Glutamatergic neuron (in vitro differentiated cells): ENCODE results near the gene NADSYN1. TPM values are rescaled to one million over a fixed set of nuclear protein-coding genes. Genes with fewer than 3 reads are reported as not detected.

Experiments used
- DNase-seq: peaks from one replicate; pipeline ENCODE4 v3.0.0; 2022
- H3K27ac Mint-ChIP-seq: one replicate; pipeline ENCODE4 v1.8.0; 2020; ENCODE audit warnings: mild to moderate bottlenecking, mixed read lengths, inconsistent platforms; ENCODE audit not compliant: unreplicated experiment
- H3K27me3 Mint-ChIP-seq: one replicate; pipeline ENCODE4 v1.8.0; 2020; ENCODE audit warnings: mild to moderate bottlenecking, moderate library complexity, mixed read lengths, inconsistent platforms; ENCODE audit not compliant: unreplicated experiment
- H3K36me3 Mint-ChIP-seq: one replicate; pipeline ENCODE4 v1.8.0; 2020; ENCODE audit warnings: mild to moderate bottlenecking, mixed read lengths, inconsistent platforms; ENCODE audit not compliant: unreplicated experiment
- H3K4me1 Mint-ChIP-seq: one replicate; pipeline ENCODE4 v1.8.0; 2020; ENCODE audit warnings: mild to moderate bottlenecking, low read depth, mixed read lengths, inconsistent platforms; ENCODE audit not compliant: unreplicated experiment
- H3K4me3 Mint-ChIP-seq: one replicate; pipeline ENCODE4 v1.8.0; 2020; ENCODE audit warnings: mild to moderate bottlenecking, mixed read lengths, inconsistent platforms; ENCODE audit not compliant: unreplicated experiment
- H3K9me3 Mint-ChIP-seq: one replicate; pipeline ENCODE4 v1.8.0; 2020; ENCODE audit warnings: mild to moderate bottlenecking, moderate library complexity, mixed read lengths, inconsistent platforms; ENCODE audit not compliant: unreplicated experiment
- total RNA-seq: library from RNA; stranded (reverse); fragmentation: NEBNext Ultra II Directional; extraction: Animal tissue kit (Norgen Biotek cat#: 25700); gene quantifications from one replicate; pipeline ENCODE4 v1.2.1, GENCODE V29; 2021; ENCODE audit not compliant: unreplicated experiment
- TF ChIP-seq, protein P1 (sequence below): fragments of 200-600 bp; sonication (generic); IDR thresholded peaks from one replicate; pipeline ENCODE4 v1.5.0; 2021; ENCODE audit not compliant: partially characterized antibody, unreplicated experiment

The NADSYN1 gene
- total RNA-seq, 1 donor from 2014 or later: 78.2 TPM

- DNase-seq: no peak
- Mint-ChIP-seq H3K4me3 (no peak overlapping the region), H3K9me3 (peaks cover 5% of the 10 kb centered on the region), H3K36me3 (no peaks in the 10 kb centered on the region), H3K27ac (no peak overlapping the region), H3K27me3 (peaks cover 3% of the 10 kb centered on the region), H3K4me1 (no peaks in the 10 kb centered on the region)
- TF ChIP-seq, protein P1, sequence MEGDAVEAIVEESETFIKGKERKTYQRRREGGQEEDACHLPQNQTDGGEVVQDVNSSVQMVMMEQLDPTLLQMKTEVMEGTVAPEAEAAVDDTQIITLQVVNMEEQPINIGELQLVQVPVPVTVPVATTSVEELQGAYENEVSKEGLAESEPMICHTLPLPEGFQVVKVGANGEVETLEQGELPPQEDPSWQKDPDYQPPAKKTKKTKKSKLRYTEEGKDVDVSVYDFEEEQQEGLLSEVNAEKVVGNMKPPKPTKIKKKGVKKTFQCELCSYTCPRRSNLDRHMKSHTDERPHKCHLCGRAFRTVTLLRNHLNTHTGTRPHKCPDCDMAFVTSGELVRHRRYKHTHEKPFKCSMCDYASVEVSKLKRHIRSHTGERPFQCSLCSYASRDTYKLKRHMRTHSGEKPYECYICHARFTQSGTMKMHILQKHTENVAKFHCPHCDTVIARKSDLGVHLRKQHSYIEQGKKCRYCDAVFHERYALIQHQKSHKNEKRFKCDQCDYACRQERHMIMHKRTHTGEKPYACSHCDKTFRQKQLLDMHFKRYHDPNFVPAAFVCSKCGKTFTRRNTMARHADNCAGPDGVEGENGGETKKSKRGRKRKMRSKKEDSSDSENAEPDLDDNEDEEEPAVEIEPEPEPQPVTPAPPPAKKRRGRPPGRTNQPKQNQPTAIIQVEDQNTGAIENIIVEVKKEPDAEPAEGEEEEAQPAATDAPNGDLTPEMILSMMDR: no peak
Observed at GRCh38 chr11:71437879-71438278, 15.1 kb upstream of the NADSYN1 start.

DNA sequence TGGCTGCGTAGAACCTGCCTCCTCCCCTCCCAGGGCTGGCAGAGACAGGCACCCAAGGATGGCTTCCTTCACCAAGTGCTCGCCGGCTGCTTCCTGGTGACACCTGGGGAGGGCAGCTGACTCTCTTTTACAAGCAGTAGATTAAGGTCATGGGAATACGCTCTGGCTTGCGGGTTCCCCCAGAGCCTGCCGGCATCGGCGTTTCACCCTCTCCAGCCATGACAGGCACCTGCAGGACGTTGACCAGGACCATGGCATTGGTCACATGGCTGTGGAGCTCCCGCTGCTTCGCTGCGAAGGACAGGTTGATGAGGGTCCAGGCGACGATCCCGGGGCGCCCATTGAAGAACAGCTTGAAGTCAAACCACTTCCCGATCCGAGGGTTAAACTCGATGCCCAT, 14.4 kb upstream of the NADSYN1 start:
- no peaks in the 10 kb centered on the region for H3K4me1 Mint-ChIP-seq
- H3K27ac Mint-ChIP-seq: no peak overlapping the region
- H3K27me3 Mint-ChIP-seq: peaks cover 3% of the 10 kb centered on the region
- TF ChIP-seq, protein P1: no peak
- H3K4me3 Mint-ChIP-seq: no peak overlapping the region
- DNase-seq: no peak
- peaks cover 5% of the 10 kb centered on the region for H3K9me3 Mint-ChIP-seq
- no peaks in the 10 kb centered on the region for H3K36me3 Mint-ChIP-seq

GRCh38 chr11:71440021-71440755, 12.8 kb upstream of the NADSYN1 start:
- no peak overlapping the region for H3K27ac Mint-ChIP-seq
- peaks cover 3% of the 10 kb centered on the region for H3K9me3 Mint-ChIP-seq
- H3K27me3 Mint-ChIP-seq: peaks cover 3% of the 10 kb centered on the region
- H3K4me1 Mint-ChIP-seq: no peaks in the 10 kb centered on the region
- DNase-seq: no peak
- H3K36me3 Mint-ChIP-seq: peaks cover 5% of the 10 kb centered on the region
- no peak overlapping the region for H3K4me3 Mint-ChIP-seq
- TF ChIP-seq, protein P1: no peak

DNA sequence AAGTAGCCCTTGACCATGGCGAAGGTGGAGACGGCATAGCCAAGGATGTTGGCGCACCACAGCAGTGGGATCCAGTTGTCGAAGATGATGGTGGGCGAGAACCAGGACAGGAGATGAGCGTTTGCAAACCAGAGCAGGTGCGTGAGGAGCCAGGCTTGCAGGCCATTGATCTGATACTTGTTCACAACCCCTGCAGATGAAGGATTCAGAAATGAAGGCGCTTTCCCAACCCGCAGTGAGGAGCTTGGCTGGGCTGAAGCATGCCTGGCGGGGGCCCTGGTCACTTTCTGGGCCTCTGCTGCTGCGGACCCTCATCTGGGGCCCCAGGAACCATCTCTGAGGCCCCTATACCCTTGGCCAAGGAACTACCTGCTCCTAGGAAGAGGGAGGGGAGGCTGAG, 11.8 kb upstream of the NADSYN1 start:
- Mint-ChIP-seq H3K27me3 (peaks cover 4% of the 10 kb centered on the region), H3K9me3 (peaks cover 7% of the 10 kb centered on the region), H3K36me3 (peaks cover 14% of the 10 kb centered on the region), H3K27ac (no peak overlapping the region), H3K4me3 (no peak overlapping the region), H3K4me1 (no peaks in the 10 kb centered on the region)
- DNase-seq: no peak
- TF ChIP-seq, protein P1: no peak

DNA sequence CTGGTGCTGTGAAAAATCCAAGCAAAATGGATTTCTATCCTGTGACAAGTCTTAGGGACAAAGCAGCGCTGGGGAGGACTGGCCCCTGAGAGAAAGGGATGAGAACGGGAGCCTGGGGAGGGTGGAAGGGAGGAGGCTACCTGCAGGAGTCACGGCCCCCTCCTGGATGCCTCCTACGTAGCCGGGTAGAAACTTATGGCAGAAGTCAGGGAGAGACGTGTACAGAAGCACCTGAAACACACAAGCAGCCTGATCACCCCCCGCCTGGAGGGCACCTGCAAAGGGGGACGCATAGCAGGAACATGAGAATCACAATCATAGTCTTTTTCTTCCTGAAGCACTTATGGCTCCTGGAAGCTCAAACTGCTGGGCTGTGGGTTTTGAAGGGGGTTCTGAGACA, 10.9 kb upstream of the NADSYN1 start:
- H3K9me3 Mint-ChIP-seq: peaks cover 10% of the 10 kb centered on the region
- H3K36me3 Mint-ChIP-seq: peaks cover 18% of the 10 kb centered on the region
- no peak for DNase-seq
- TF ChIP-seq, protein P1: no peak
- H3K4me1 Mint-ChIP-seq: no peaks in the 10 kb centered on the region
- peaks cover 4% of the 10 kb centered on the region for H3K27me3 Mint-ChIP-seq
- H3K4me3 Mint-ChIP-seq: no peak overlapping the region
- H3K27ac Mint-ChIP-seq: no peak overlapping the region
